Mesendoderm (in vitro differentiated cells): ENCODE results near the gene COL6A2.
"Not testable (repeated sequence)": the region's sequence is repeated elsewhere in the genome, so short reads cannot be mapped to it uniquely, and the experiment has no call there.

Experiments
- DNase-seq: peaks from one replicate; pipeline ENCODE4 v3.0.0; 2013
- H2AK5ac ChIP-seq: 2 replicates; pipeline ENCODE4 v1.6.1; 2013; ENCODE audit warnings: low read length, inconsistent platforms
- H2BK120ac ChIP-seq: 2 replicates; pipeline ENCODE4 v1.6.1; 2013; ENCODE audit warnings: low read depth, mild to moderate bottlenecking, low read length, moderate library complexity, mixed read lengths
- H2BK15ac ChIP-seq: replicated peaks from 2 replicates; pipeline ENCODE4 v1.6.1; 2013; ENCODE audit warnings: low read depth, mild to moderate bottlenecking, moderate library complexity
- H2BK5ac ChIP-seq: 2 replicates; pipeline ENCODE4 v1.6.1; 2013; ENCODE audit warnings: low read length, inconsistent platforms
- H3K18ac ChIP-seq: 2 replicates; pipeline ENCODE4 v1.6.1; 2013; ENCODE audit warnings: mild to moderate bottlenecking, low read length, mixed read lengths
- H3K23ac ChIP-seq: one replicate; pipeline ENCODE4 v1.6.1; 2013; ENCODE audit warnings: low read length
- H3K27ac ChIP-seq: 2 replicates; pipeline ENCODE4 v1.5.1; 2013; ENCODE audit warnings: low read depth, mild to moderate bottlenecking, inconsistent platforms, low read length, moderate library complexity
- H3K27me3 ChIP-seq: 2 replicates; pipeline ENCODE4 v1.6.1; 2013; ENCODE audit warnings: low read length, control low read depth, mild to moderate bottlenecking, inconsistent platforms; ENCODE audit not compliant: insufficient read depth, poor library complexity
- H3K36me3 ChIP-seq: 2 replicates; pipeline ENCODE4 v1.6.1; 2013; ENCODE audit warnings: low read length, inconsistent platforms; ENCODE audit not compliant: control insufficient read depth, insufficient read depth
- H3K4ac ChIP-seq: one replicate; pipeline ENCODE4 v1.6.1; 2013; ENCODE audit warnings: low read depth, mild to moderate bottlenecking, low read length, moderate library complexity
- H3K4me1 ChIP-seq: 2 replicates; pipeline ENCODE4 v1.6.1; 2013; ENCODE audit warnings: low read depth, low read length, inconsistent platforms; ENCODE audit not compliant: control insufficient read depth
- H3K4me2 ChIP-seq: 2 replicates; pipeline ENCODE4 v1.6.1; 2013; ENCODE audit warnings: low read length
- H3K4me3 ChIP-seq: 2 replicates; pipeline ENCODE4 v1.5.1; 2013; ENCODE audit warnings: mild to moderate bottlenecking, low read length
- H3K56ac ChIP-seq: one replicate; pipeline ENCODE4 v1.6.1; 2013; ENCODE audit warnings: low read length
- H3K79me1 ChIP-seq: 2 replicates; pipeline ENCODE4 v1.6.1; 2013; ENCODE audit warnings: low read length, inconsistent platforms
- H3K79me2 ChIP-seq: 2 replicates; pipeline ENCODE4 v1.6.1; 2013; ENCODE audit warnings: mild to moderate bottlenecking, low read length; ENCODE audit not compliant: control insufficient read depth, insufficient read depth
- H3K9ac ChIP-seq: 2 replicates; pipeline ENCODE4 v1.6.1; 2013; ENCODE audit warnings: low read length, inconsistent platforms
- H4K5ac ChIP-seq: one replicate; pipeline ENCODE4 v1.6.1; 2013; ENCODE audit warnings: low read length
- H4K8ac ChIP-seq: one replicate; pipeline ENCODE4 v1.6.1; 2013; ENCODE audit warnings: low read depth, mild to moderate bottlenecking, control low read depth, low read length, moderate library complexity
- WGBS: extraction: QIAGEN DNeasy Blood & Tissue Kit; methylation state at CpG from one replicate; pipeline ENCODE4 v1.1.7; 2013; ENCODE audit warnings: low lambda C conversion rate, missing lambda C conversion rate; ENCODE audit not compliant: insufficient coverage; ENCODE audit errors: extremely low coverage; 5-methylcytosine and 5-hydroxymethylcytosine counted together

The COL6A2 gene

DNA sequence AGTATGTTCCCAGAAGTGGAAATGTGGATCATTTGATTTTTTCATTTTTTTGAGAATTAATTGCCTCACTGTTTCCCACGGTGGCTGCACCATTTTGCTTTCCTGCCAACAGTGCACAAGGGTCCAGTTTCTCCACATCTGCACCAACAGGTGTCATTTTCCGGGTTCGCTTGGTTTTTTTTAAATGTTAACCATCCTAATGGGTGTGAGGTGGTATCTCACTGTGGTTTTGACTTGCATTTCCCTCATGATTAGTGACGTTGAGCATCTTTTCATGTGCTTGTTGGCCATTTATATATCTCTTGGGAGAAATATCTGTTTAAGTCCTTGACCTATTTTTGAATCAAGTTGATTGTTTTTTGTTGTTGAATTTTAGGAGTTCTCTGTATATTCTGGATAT, 3.0 kb downstream of the COL6A2 start:
- Histone ChIP-seq H3K4ac (no peak overlapping the region), H3K4me1 (peaks cover 2% of the 10 kb centered on the region), H4K5ac (no peak overlapping the region), H2BK120ac (no peak overlapping the region), H3K23ac (no peak overlapping the region), H4K8ac (no peak overlapping the region), H3K4me2 (no peak overlapping the region), H3K79me1 (peaks cover 11% of the 10 kb centered on the region), H3K4me3 (no peak overlapping the region), H2BK5ac (no peak overlapping the region), H3K27me3 (no peaks in the 10 kb centered on the region), H3K56ac (no peak overlapping the region), H2AK5ac (no peak overlapping the region), H3K36me3 (no peaks in the 10 kb centered on the region), H3K18ac (no peak overlapping the region), H3K79me2 (peaks cover 25% of the 10 kb centered on the region), H3K27ac (no peak overlapping the region), H2BK15ac (no peak overlapping the region), H3K9ac (no peak overlapping the region)
- WGBS: no CpG with 5 or more reads among the region's 4 CpGs
- DNase-seq: no peak

DNA sequence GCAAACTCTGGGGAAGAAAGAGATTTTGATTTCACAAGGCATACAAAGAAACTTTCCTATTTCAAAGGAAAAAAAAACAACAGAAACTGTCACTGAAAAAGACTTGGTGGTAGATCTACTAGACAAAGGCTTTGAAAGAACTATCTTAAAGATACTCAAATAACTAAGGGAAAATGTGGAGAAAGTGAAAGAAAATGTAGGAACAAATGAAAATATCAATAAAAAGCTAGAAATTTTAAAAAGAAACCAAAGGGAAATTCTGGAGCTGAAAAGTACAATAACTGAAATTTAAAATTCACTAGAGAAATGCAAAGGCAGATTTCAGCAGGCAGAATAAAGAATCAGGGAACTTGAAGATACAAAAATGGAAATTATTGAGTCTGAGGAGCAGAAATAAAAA, 6.2 kb downstream of the COL6A2 start:
- Histone ChIP-seq H3K4me1 (peaks cover 2% of the 10 kb centered on the region), H3K36me3 (no peaks in the 10 kb centered on the region)

GRCh38 chr21:46107376-46107775, 9.5 kb downstream of the COL6A2 start:
- H3K4me1 ChIP-seq, H3K4me3 ChIP-seq, H3K27ac ChIP-seq, H3K79me1 ChIP-seq, H3K4me2 ChIP-seq, H3K36me3 ChIP-seq, H3K27me3 ChIP-seq, H3K18ac ChIP-seq, H3K4ac ChIP-seq, H3K79me2 ChIP-seq, H4K5ac ChIP-seq, H2AK5ac ChIP-seq, H4K8ac ChIP-seq, H3K23ac ChIP-seq, H2BK120ac ChIP-seq, H2BK15ac ChIP-seq, H3K9ac ChIP-seq, H2BK5ac ChIP-seq, H3K56ac ChIP-seq: not testable (repeated sequence)
- no CpG with 5 or more reads among the region's 2 CpGs for WGBS
- DNase-seq: peak; percentile 57

More for the DNA sequence above, 6.2 kb downstream of the COL6A2 start:
- no peak overlapping the region for H2AK5ac ChIP-seq
- no peak overlapping the region for H4K8ac ChIP-seq
- no peak overlapping the region for H3K4ac ChIP-seq
- H3K56ac ChIP-seq: no peak overlapping the region
- no peak overlapping the region for H3K23ac ChIP-seq
- H3K18ac ChIP-seq: no peak overlapping the region
- no peak overlapping the region for H3K4me2 ChIP-seq
- no peak overlapping the region for H3K9ac ChIP-seq
- no peaks in the 10 kb centered on the region for H3K27me3 ChIP-seq
- H3K4me3 ChIP-seq: no peak overlapping the region
- no peak for DNase-seq
- no peak overlapping the region for H2BK15ac ChIP-seq
- peaks cover 26% of the 10 kb centered on the region for H3K79me2 ChIP-seq
- no peak overlapping the region for H3K27ac ChIP-seq
- no peak overlapping the region for H2BK5ac ChIP-seq
- no peak overlapping the region for H4K5ac ChIP-seq
- H2BK120ac ChIP-seq: no peak overlapping the region
- peaks cover 12% of the 10 kb centered on the region for H3K79me1 ChIP-seq

- no CpG with 5 or more reads among the region's 9 CpGs for WGBS
- H3K4me1 ChIP-seq: no peaks in the 10 kb centered on the region
- no peak overlapping the region for H3K4me3 ChIP-seq
- H3K4me2 ChIP-seq: no peak overlapping the region
- H3K18ac ChIP-seq: no peak overlapping the region
- H3K56ac ChIP-seq: no peak overlapping the region
- no peak overlapping the region for H4K5ac ChIP-seq
- H3K79me1 ChIP-seq: peaks cover 7% of the 10 kb centered on the region
- H2AK5ac ChIP-seq: no peak overlapping the region
- H3K9ac ChIP-seq: no peak overlapping the region
- H2BK120ac ChIP-seq: no peak overlapping the region
- no peak overlapping the region for H3K27ac ChIP-seq
- no peak overlapping the region for H2BK15ac ChIP-seq
- H3K23ac ChIP-seq: no peak overlapping the region
- H3K36me3 ChIP-seq: peaks cover 8% of the 10 kb centered on the region
- H2BK5ac ChIP-seq: no peak overlapping the region
- DNase-seq: no peak
- H3K4ac ChIP-seq: no peak overlapping the region
- H3K27me3 ChIP-seq: no peaks in the 10 kb centered on the region
- H3K79me2 ChIP-seq: peaks cover 3% of the 10 kb centered on the region
- H4K8ac ChIP-seq: no peak overlapping the region
These were observed 11.0 kb downstream of the COL6A2 start for GRCh38 chr21:46108827-46109312.

- H3K36me3 ChIP-seq: peaks cover 8% of the 10 kb centered on the region
- peaks cover 3% of the 10 kb centered on the region for H3K79me2 ChIP-seq
- H4K5ac ChIP-seq: no peak overlapping the region
- no peak overlapping the region for H3K4me2 ChIP-seq
- no peak overlapping the region for H3K23ac ChIP-seq
- no peak overlapping the region for H3K18ac ChIP-seq
- no peak overlapping the region for H3K56ac ChIP-seq
- no peak overlapping the region for H2AK5ac ChIP-seq
- no peak overlapping the region for H2BK15ac ChIP-seq
- no peak overlapping the region for H2BK5ac ChIP-seq
- no peak overlapping the region for H2BK120ac ChIP-seq
- H3K9ac ChIP-seq: no peak overlapping the region
- DNase-seq: no peak
- no peaks in the 10 kb centered on the region for H3K4me1 ChIP-seq
- no peak overlapping the region for H4K8ac ChIP-seq
- no peaks in the 10 kb centered on the region for H3K27me3 ChIP-seq
- H3K4me3 ChIP-seq: no peak overlapping the region
- H3K27ac ChIP-seq: no peak overlapping the region
- H3K4ac ChIP-seq: no peak overlapping the region
- H3K79me1 ChIP-seq: peaks cover 7% of the 10 kb centered on the region
- WGBS: no CpG with 5 or more reads among the region's 19 CpGs
These were observed 11.7 kb downstream of the COL6A2 start for GRCh38 chr21:46109313-46110221.
